ENCODE data around the gene PARVG.

PARVG gene

DNA sequence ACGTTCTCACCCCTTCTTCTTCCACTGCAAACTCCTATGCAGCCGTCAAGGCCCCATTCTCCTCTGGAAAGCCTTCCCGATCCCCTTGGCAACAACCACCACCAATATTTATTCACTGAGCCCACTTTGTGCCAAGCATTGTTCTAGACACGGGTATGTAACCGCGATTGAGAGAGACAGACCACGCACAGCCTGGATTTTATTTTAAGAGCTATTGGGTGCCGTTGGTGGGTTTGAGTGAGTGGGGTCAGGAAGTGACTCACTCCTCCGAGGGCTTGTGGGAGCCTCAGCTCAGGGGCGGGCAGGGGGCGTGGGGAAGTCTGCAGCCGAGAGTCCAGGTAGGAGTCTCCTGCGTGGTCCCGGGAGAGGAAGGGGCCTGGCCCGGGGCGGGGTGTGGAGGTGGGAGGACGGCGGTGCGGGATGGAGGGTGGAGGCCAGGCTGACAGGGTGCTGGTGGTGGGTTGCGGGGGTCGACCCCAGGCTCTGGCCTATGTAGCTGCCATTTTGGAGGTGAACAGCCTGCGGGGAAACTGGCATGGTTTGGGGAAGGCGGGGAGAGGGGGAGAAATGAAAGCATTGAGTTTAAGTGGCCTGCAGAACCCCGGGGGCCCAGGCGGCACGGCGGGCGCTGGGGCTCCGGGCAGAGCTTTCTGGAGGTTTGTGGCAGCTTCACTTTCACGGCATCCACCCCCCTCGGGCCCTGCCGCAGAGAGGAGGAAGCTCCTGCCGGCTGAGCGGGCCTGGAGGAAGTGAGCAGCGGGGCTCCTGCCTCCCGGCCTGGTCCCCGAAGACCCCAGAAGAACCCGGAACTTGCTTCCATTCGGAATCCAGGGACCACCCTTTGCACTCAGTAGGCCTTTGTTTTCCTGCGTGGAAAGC lies 547 bp downstream of the PARVG start:
- no peak for DNase-seq (ENCODE audit: low read depth in 2 of 2)

DNA sequence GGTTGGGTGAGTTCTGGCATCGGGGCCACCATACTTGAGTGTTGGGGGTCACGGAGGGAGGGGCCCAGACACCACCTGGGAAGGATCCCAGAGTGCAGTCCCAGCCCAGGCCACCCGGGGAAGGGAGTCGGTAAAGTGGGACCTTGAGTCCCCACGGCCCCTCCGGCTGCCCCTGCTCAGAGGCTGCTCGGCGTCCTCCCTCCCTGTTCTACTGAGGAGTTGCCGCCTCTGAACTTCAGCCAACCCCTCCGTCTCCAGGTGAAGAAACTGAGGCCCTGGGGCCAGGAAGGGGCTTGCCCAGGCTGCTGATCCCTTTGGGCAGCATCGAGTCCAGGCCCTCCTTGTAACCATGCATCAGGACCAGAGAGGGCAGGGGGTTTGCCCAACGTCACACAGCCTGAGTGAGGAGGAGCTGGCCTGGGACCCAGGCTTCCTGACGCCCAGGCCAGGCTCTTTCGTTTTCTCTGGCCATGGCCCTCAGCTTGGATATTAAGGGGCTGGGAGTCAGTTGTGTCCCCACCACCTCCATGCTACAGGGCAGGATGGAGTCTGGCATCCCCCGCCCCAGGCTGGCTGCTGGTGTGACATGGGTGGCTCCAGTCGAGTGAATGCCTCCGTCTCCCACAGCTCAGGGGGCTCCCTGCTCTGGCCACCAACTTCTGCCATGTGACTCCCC lies 1.3 kb downstream of the PARVG start:
- DNase-seq (ENCODE audit: low read depth in 2 of 2): no peak

DNA sequence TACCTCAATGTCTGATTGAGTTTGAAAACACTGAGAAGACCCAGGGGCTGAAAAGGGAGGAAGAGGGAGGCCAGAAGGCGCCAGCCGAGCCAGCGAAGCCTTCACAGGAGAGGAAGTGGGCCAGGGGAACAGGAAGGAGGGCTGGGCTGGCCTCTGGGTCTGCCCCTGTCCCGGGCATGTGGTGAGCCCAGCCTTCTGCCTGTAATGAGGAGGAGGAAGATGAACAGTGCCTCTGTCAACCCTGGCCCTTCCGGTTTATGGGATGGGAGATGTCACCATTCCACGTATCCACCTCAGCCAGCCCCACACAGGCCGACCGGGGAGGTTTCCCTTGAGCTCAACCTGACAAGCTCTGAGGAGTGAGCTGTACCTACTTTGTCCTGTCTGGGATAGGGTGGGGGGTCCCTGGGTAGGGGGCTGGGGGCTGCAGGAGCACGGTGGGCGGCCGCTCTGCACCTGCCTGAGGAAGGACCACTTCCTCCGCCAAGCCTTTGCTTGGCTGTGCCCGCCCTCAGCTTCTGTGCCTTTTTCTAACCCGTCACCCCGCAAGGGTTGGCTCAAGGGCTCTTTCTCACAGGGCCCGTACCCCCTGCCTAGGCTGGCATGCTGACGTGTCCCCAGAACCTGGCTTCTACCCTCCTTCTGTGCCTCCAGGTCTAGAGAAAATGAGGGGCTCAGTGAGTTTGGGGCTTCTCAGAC lies 2.0 kb downstream of the PARVG start:
- DNase-seq (ENCODE audit: low read depth in 2 of 2): no peak

DNA sequence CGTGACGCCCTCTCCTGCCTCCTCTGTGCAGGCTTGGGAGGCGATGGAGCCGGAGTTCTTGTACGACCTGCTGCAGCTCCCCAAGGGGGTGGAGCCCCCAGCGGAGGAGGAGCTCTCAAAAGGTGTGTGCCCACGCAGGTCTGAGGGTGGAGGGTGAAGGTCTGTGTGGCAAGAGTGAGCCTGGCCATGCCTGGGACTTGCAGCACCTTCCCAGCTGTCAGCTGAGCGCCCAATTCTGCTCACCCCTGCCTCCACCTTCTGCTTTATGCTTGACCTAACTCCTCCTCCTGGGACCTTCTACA lies 2.5 kb downstream of the PARVG start:
- no peak for DNase-seq (ENCODE audit: low read depth in 2 of 2)

DNA sequence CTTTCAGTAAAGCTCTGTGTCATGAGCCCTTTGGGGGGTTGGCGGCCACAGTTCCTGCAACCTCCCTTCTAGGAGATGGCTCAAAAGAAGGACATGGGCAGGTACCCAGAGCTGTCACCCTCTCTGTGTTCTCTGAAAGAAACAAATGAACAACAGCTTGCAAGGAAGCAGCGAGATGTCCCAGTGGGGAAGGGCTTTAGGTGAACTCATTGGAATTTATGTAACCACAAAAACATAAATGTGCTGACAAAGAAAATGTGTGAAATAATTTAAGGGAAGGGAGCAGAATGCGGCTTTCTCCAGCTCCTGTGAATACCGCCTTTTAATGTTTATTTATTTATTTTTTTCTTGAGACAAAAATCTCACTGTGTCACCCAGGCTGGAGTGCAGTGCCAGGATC lies 3.3 kb downstream of the PARVG start:
- no peak for DNase-seq (ENCODE audit: low read depth in 2 of 2)

DNA sequence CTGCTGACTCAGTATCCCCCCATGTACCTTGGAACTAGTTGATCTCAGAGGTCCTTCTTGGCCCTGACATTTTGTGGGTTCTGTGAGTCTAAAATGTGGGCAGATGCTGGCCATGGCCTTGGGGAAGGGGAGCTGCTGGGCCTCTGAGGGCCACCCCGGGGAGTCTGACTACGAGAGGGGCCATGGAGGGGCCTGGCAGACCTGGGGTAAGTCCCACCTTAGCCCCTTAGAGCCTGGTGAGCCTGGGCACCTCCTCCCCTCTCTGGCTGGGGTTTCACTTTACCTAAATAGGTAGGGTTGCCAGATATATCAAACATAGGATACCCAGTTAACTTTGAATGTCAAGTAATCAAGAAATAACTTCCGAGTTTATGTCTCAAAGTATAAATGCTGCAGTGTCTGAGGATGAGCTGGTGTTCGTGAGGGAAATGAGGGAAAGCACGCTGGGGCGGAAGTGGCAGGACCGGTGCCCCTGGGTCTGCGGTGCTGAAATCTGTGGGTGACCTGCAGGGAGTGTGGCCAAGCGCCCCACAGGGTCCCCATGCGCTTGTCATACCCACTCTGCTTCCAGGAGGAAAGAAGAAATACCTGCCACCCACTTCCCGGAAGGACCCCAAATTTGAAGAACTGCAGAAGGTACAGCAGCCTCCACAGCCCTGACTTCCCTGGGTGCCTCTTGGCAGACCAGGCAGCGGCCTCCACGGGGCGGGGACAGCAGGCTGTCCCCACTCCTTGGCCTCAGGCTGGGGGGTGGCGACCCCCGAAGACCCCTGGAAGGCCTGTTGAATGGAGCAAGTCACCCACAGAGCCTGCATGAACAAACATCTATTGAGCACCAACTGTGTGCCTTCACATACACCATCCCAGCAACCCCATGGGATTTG lies 4.8 kb downstream of the PARVG start:
- no peak for DNase-seq (ENCODE audit: low read depth in 2 of 2)

DNA sequence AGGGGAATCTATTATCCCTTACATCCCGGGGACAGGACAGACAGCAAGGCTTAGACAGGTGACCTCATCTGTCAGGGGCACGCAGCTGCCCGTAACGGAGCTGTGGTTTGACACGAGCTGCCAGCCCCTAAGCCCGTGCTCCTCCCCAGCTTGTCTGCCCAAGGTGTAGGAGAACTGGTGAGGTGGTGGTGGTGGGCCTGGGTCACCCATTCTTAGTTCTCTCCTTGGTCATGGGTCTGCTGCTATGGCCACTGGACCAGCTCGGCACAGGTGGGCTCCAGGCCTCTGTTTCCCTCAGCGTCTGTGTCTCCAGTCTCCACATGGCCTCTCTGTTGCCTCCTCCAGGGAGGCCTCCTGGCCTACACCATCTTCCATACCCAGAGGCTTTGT lies 5.4 kb downstream of the PARVG start:
- DNase-seq (ENCODE audit: low read depth in 2 of 2): no peak

DNA sequence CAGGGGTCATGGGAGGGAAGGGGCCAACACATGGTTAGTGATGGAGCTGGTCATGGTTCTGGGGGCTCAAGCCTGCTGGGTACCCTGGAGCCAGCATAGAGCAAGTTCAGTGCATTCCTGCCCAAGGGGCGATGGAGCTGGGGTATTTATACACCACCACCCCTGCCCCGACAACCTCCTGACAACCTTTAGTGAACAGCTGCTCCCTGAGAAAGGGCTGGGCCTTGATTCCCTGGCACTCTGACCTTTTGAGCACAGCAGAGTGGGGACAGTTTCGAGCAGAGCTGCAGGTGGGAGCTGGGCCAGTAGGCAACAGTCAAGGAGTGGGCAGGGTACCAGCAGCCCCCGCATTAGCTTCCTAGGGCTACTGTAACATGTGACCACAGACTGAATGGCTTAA lies 6.0 kb downstream of the PARVG start:
- no peak for DNase-seq (ENCODE audit: low read depth in 2 of 2)

DNA sequence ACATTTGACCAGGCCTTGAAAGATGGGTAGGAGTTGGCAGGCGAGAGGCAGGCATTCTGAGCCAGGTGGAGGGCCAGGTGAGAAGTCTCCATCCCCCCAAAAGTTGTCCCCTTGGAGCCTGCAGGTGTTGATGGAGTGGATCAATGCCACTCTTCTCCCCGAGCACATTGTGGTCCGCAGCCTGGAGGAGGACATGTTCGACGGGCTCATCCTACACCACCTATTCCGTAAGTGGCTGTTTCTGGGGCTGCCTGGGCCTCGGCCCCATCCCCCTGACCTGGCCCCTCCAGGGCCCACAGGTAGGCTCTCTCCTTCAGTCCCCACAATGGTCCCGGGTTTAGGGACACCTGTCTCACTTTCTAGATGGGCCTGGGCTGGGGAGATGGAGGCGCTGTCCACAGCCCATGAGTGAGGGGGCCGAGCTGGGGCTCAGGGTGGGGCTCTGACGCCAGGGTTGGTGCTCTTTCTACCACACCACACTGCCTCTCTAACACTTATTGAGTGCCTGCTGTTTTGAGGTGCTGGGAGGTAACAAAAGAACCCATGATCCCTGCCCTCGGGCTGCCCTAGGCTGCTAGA lies 7.0 kb downstream of the PARVG start:
- no peak for DNase-seq (ENCODE audit: low read depth in 2 of 2)

DNA sequence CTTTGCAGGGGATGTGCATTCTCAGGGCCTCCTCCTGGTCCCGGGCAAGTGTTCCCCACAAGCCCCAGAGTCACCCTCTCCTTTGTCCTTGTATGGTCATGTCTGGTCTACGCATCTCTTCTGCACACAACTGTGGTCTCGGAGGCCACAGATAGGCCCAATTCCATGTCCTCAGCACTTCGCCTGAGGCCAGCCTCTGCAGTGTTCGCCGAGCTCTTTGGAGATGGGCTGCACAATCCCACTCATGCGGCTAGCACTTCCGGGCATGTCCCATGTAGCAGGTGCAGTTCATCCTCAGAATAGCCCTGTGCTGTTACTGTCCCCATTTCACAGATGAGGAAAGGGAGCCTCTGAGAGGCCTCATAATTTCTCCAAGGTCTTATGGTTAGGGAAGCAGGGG lies 7.6 kb downstream of the PARVG start:
- DNase-seq (ENCODE audit: low read depth in 2 of 2): no peak

DNA sequence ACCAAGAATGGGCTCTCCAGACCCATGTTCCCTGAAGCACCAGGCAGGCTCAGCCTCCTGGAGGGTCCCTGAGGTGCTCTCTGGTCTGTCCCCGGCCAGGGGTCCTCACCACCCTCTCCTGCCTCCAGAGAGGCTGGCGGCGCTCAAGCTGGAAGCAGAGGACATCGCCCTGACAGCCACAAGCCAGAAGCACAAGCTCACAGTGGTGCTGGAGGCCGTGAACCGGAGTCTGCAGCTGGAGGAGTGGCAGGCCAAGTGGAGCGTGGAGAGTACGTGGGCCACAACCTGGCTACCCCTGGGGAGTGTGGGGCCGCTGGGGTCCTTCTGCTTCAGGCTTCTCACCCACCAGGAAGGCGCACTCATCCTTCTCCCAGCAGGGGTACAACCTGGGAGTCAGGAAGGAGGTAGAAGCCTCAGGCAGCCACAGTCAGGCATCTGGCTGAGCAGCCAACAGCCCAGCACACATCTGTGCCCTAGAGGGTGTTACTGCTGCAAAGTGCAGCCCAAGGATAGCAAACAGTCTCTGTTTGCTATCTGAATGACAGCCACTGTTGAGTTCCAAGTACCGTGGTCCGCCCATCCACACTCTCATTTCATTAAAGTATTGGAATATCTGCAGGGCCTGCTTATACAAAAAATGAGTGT lies 8.4 kb downstream of the PARVG start:
- no peak for DNase-seq (ENCODE audit: low read depth in 2 of 2)

DNA sequence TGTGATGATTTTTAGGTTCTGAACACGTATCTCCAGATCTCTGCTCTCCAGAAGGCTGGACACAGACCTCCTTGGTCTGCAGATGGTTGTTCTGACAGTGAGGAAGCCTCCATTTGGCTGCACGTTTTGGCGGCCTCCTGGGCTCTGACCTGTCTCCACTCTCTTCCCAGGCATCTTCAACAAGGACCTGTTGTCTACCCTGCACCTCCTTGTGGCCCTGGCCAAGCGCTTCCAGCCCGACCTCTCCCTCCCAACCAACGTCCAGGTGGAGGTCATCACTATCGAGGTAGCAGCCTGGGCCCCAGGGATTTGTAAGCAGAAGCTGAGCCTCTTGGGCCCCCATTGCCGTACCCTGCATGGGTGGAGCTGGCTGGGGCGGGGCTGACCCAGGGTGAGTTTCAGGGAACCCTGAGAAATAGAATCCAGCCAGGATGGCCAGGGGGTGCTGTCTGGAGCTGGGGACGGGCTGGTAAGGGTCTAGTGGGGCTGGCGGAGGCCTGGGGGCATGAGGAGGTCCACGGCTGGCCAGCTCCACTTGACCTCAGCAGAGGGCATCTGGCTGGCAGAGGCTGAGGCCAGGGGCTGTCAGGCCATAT lies 9.8 kb downstream of the PARVG start:
- no peak for DNase-seq (ENCODE audit: low read depth in 2 of 2)

DNA sequence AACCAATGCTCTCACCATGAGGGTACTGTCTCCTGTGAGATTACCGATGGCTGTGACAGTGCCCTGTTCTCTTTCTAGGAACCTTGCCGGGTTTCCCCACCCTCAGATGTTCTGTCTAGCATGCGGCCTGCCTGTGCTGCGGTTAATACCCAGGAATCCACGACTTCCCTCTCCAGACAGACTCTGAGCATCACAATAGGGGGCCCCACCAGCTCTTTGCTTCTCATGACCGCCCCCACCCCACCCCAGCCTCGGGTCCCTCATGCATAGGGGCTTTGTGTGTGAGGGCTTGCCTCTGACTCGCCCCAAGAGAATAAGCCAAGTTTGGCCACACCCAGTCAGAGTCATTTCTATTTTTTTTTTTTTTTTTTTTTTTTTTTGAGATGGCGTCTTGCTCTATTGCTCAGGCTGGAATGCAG lies 10.3 kb downstream of the PARVG start:
- DNase-seq (ENCODE audit: low read depth in 2 of 2): no peak

DNA sequence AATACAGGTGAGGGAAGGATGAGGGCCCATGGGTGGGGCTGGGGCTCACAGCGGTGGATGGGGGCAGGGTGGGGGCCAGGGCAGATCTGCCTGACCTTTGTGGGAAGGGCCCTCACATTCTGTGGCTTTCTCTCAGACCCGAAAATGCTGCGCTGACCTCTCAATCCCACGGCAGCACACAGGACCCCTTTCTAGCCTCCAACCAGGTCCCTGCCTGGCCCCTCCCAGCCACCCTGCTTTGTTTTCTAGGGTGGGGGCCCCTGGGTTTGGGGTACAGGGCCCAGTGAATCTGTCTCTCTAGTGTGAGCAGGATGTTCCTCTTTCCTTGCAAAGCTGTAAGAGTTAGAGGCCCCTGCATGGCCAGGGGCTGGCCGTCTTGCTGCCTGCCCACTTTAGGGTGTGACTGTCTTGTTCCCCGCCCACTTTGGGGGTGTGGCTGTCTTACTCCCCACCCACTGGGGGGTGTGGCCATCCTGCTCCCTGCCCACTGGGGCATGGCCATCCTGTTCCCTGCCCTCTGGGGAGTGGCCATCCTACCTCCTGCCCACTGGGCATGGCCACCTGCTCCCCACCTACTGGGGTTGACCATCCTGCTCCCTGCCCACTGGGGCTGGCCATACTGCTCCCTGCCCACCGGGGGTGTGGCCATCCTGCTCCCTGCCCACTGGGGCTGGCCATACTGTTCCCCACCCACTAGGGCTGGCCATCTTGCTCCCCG lies 11.5 kb downstream of the PARVG start:
- DNase-seq (ENCODE audit: low read depth in 2 of 2): no peak

DNA sequence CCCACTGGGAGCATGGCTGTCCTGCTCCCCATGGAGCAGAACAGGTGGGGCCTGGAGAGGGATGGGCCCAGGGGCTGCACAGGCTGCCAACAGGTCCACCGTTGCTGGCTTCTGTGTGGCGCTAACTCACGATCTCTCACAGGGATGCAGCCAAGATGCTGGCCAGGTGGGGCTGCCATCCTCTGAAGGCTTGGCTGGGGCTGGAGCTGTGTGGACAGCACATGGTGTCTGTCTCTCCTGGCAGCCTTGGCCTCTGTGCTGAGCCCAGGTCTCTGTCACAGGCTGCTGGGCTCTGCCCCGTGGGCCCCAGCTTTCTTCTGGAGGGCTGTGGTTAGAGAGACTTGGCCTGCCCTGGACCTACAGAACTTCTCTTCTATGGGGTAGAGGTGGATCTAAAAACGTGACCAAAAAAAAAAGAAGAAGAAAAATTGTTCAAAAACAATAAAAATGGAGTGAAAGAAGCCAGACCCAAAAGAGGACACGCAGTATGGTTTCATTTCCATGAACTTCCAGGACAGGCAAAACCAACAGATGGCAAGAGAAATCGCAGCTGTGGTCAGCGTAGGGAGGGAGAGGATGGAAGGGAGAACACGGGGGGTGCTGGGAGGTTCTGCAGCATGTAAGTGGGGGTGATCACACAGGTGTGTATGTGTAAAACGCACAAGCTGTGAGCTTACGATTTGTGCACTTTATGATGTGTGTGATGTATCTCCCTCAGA lies 12.2 kb downstream of the PARVG start:
- DNase-seq (ENCODE audit: low read depth in 2 of 2): no peak

DNA sequence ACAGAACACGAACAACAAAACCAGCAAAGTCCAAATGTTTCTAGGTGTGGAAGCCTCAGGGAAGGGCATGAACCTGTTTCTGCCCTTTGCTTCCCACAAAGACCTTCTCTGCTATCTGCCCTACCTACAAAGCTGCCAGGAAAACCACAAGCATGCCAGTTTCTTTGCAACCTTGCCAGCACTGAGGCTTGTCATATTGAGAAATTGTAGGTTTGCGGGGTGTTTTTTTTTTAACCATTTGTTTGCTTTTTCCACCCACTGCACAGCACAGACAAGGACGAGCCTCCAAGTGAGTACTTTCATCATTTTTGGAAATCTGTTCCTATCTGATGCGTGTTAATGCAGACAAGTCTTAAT lies 12.8 kb downstream of the PARVG start:
- no peak for DNase-seq (ENCODE audit: low read depth in 2 of 2)

DNA sequence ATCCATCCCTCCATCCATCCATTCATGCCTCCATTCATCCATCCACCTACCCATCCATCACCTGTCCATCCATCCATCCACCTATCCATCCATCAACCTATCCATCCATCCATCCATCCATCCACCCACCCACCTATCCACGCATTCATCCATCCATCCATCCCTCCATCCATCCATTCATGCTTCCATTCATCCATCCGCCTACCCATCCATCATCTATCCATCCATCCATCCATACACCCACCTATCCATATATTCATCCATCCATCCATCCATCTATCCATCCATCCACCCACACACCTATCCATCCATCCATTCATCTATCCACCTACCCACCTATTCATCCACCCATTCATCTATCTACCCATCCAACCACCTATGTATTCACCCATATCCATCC lies 13.8 kb downstream of the PARVG start:
- no peak for DNase-seq (ENCODE audit: low read depth in 2 of 2)

DNA sequence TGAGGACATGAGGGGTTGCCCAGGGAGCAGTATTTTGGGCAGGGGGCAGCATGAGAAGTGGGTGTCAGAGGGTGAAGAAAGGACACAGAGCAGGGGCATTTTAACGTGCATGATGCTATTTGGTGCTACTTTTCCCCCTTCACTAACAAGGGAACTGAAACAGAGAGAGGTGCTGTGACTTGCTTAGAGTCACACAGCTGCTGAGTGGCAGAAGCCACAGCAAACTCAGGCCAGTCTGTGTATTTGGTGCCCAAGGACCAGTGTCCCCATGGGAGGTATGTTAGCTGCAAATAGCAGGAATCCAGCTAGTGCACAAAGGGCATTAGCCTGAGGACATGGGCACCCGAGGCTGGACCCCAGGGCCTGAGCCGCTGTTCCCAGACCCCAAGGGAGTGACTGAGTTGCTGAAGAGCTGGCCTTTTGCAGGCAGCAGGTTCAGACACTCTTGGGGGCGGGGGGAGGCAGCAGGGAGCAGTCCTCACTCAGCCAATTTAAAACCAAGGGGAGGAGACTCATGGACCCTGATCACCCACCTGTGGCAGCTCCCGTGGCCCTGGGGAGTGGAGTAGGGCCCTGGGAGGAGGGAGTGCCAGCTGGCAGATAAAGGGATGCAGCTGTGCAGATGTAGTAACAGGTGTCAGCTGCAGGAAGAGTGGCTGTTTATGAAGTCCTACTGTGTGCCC lies 14.6 kb downstream of the PARVG start:
- no peak for DNase-seq (ENCODE audit: low read depth in 2 of 2)

DNA sequence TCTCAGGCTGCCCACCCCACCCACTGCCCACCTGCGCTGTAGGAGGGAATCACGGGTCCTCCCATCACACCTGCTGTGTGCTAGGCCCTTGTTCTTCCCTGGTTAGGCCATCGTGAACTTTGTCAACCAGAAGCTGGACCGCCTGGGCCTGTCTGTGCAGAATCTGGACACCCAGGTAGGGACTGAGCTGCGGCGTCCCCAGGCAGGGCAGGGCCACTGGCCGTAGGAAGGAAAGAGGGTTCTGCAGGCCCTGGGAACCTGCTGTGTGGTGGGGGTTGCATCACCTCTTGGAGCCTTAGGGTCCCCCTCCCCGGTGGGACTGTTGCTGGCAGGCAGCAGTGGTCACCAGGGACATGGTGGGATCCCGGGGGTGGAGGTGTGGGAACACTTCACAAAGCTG lies 15.5 kb downstream of the PARVG start:
- DNase-seq (ENCODE audit: low read depth in 2 of 2): no peak

All from fibroblast of skin of left quadriceps (primary cell).